K562 (cell line): ENCODE measurements around the gene SRD5A1.

Experiments used
- EGR1 ChIP-seq: fragments of 450-650 bp; conservative IDR thresholded peaks from 2 replicates; pipeline ENCODE4 v1.6.1; 2017; ENCODE audit warnings: mild to moderate bottlenecking
- MAX ChIP-seq: sonication (generic); formaldehyde crosslinking; IDR thresholded peaks from 2 replicates; pipeline ENCODE4 v1.9.0; 2022; ENCODE audit warnings: mild to moderate bottlenecking, missing genetic modification reagents
- OTX1 ChIP-seq: fragments of 450-650 bp; formaldehyde crosslinking; IDR thresholded peaks from 2 replicates; pipeline ENCODE4 v1.4.0; 2022; ENCODE audit warnings: mild to moderate bottlenecking
- PRPF4 ChIP-seq: fragments of 200-400 bp; formaldehyde crosslinking; IDR thresholded peaks from one replicate; pipeline ENCODE4 v1.6.1; 2017; ENCODE audit warnings: low read length, low read depth, mild to moderate bottlenecking; ENCODE audit not compliant: insufficient read depth, poor library complexity, severe bottlenecking
- ZNF407 ChIP-seq: fragments of 450-650 bp; IDR thresholded peaks from 2 replicates; pipeline ENCODE4 v1.6.1; 2016; ENCODE audit warnings: low read depth

GRCh38 chr5:6723816-6724300, 90.6 kb downstream of the SRD5A1 start:
- TF ChIP-seq EGR1 (no peak), PRPF4 (no peak), ZNF407 (no peak), OTX1 (CRISPR knock-in tag) (no peak), MAX (CRISPR knock-in tag) (no peak)
